Measurements from ENCODE around the gene NRP2. TPM values are rescaled to one million over a fixed set of nuclear protein-coding genes. Genes with fewer than 3 reads are reported as not detected.

Gene NRP2
- total and polyA plus RNA-seq, 2 experiments from 2014 or later, result 61.0 to 79.2 TPM

- Histone ChIP-seq H3K27me3 (no peaks in the 10 kb centered on the region), H3K4me3 (no peak overlapping the region), H2AFZ (no peak overlapping the region), H3K9me3 (ENCODE audit: low read depth) (no peaks in the 10 kb centered on the region), H3K27ac (no peak overlapping the region), H4K20me1 (ENCODE audit: insufficient read depth, poor library complexity, severe bottlenecking) (no peaks in the 10 kb centered on the region), H3K4me2 (no peak overlapping the region), H3K4me1 (ENCODE audit: insufficient read depth) (peaks cover 7% of the 10 kb centered on the region), H3K9me2 (replicated peaks; ENCODE audit: insufficient read depth) (no peaks in the 10 kb centered on the region), H3K79me2 (no peaks in the 10 kb centered on the region), H3K36me3 (replicated peaks; ENCODE audit: insufficient read depth, low read depth) (no peaks in the 10 kb centered on the region)
- TF ChIP-seq EZH2 (IDR thresholded peaks at IDR 0.05; ENCODE audit: borderline replicate concordance) (no peak), EZH2phosphoT487 (IDR thresholded peaks at IDR 0.05; ENCODE audit: low read depth, severe bottlenecking, unreplicated experiment) (no peak), CTCF (IDR thresholded peaks at IDR 0.05; ENCODE audit: poor library complexity) (no peak)
- 67% methylated on average over 5 of the region's 5 CpGs for WGBS (ENCODE audit: low lambda C conversion rate, missing lambda C conversion rate)
- peak; percentile 34 for DNase-seq (ENCODE audit: low spot score)
Observed at GRCh38 chr2:205776720-205777119, 94.4 kb downstream of the NRP2 start.

DNA sequence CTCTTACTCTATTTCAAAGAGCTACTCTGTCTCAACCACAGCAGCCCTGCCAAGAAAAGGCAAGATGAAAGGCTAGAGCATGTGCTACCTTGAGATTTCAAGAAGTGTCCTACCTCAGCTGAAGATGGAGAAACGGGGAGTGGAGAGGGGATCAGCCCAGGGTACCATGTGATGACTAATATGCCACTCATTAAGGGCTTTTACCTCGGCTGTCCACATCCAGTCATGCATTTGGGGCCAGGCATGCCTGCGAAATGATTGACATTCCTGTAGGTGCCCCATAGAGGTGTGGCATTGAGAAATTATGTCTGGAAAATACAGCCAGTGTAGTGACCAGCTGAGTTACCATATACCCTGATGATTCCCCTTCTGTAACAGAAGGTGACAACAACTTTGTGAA lies 96.1 kb downstream of the NRP2 start:
- Histone ChIP-seq H3K9me3 (ENCODE audit: low read depth) (no peaks in the 10 kb centered on the region), H3K4me1 (ENCODE audit: insufficient read depth) (peaks cover 3% of the 10 kb centered on the region), H4K20me1 (ENCODE audit: insufficient read depth, poor library complexity, severe bottlenecking) (no peaks in the 10 kb centered on the region), H3K27ac (no peak overlapping the region), H3K4me2 (no peak overlapping the region), H3K36me3 (replicated peaks; ENCODE audit: insufficient read depth, low read depth) (no peaks in the 10 kb centered on the region), H3K9me2 (replicated peaks; ENCODE audit: insufficient read depth) (no peaks in the 10 kb centered on the region), H3K79me2 (no peaks in the 10 kb centered on the region), H3K27me3 (no peaks in the 10 kb centered on the region), H3K4me3 (no peak overlapping the region), H2AFZ (no peak overlapping the region)
- WGBS (ENCODE audit: low lambda C conversion rate, missing lambda C conversion rate), result 81% methylated on average over 3 of the region's 3 CpGs
- no peak for DNase-seq (ENCODE audit: low spot score)
- TF ChIP-seq CTCF (IDR thresholded peaks at IDR 0.05; ENCODE audit: poor library complexity) (no peak), EZH2phosphoT487 (IDR thresholded peaks at IDR 0.05; ENCODE audit: low read depth, severe bottlenecking, unreplicated experiment) (no peak), EZH2 (IDR thresholded peaks at IDR 0.05; ENCODE audit: borderline replicate concordance) (no peak)

- TF ChIP-seq CTCF (IDR thresholded peaks at IDR 0.05; ENCODE audit: poor library complexity) (no peak), EZH2phosphoT487 (IDR thresholded peaks at IDR 0.05; ENCODE audit: low read depth, severe bottlenecking, unreplicated experiment) (no peak), EZH2 (IDR thresholded peaks at IDR 0.05; ENCODE audit: borderline replicate concordance) (no peak)
- Histone ChIP-seq H3K36me3 (replicated peaks; ENCODE audit: insufficient read depth, low read depth) (no peaks in the 10 kb centered on the region), H3K9me2 (replicated peaks; ENCODE audit: insufficient read depth) (no peaks in the 10 kb centered on the region), H3K9me3 (ENCODE audit: low read depth) (no peaks in the 10 kb centered on the region), H4K20me1 (ENCODE audit: insufficient read depth, poor library complexity, severe bottlenecking) (no peaks in the 10 kb centered on the region), H3K4me1 (ENCODE audit: insufficient read depth) (no peaks in the 10 kb centered on the region), H2AFZ (no peak overlapping the region), H3K4me2 (no peak overlapping the region), H3K79me2 (no peaks in the 10 kb centered on the region), H3K27ac (no peak overlapping the region), H3K27me3 (no peaks in the 10 kb centered on the region), H3K4me3 (no peak overlapping the region)
- DNase-seq (ENCODE audit: low spot score), result no peak
- WGBS (ENCODE audit: low lambda C conversion rate, missing lambda C conversion rate), result 56% methylated on average over 2 of the region's 2 CpGs
Observed at GRCh38 chr2:205780645-205781044, 98.3 kb downstream of the NRP2 start.
